K562 (cell line): ENCODE data around the gene SETDB1. TPM values are rescaled to one million over a fixed set of nuclear protein-coding genes. Genes with fewer than 3 reads are reported as not detected.

Experiments used
- DLX4 ChIP-seq: fragments of 250-450 bp; sonication (Bioruptor Pico); IDR thresholded peaks from 2 replicates; pipeline ENCODE4 v1.6.1; 2021; ENCODE audit warnings: mild to moderate bottlenecking
- KDM4B ChIP-seq, 2 experiments: fragments of 450-650 bp in 1 of 2; sonication (generic) in 1 of 2; IDR thresholded peaks; 2 replicates each; pipeline ENCODE4 v1.6.1; 2016 to 2017; ENCODE audit warnings: borderline replicate concordance in 2 of 2, antibody characterized with exemption in 1 of 2, low read depth in 1 of 2, mild to moderate bottlenecking in 1 of 2
- MGA ChIP-seq: fragments of 450-650 bp; IDR thresholded peaks from 2 replicates; pipeline ENCODE4 v1.6.1; 2016; ENCODE audit warnings: mild to moderate bottlenecking, moderate library complexity
- MNT ChIP-seq, 2 experiments: fragments of 450-650 bp; conservative IDR thresholded peaks; 2 replicates each; pipeline ENCODE4 v1.6.1; 2017; ENCODE audit warnings: mild to moderate bottlenecking in 2 of 2, moderate library complexity in 2 of 2
- NCOA4 ChIP-seq: fragments of 450-650 bp; IDR thresholded peaks from 2 replicates; pipeline ENCODE4 v1.6.1; 2018; ENCODE audit warnings: mild to moderate bottlenecking; ENCODE audit not compliant: partially characterized antibody
- NEUROD1 ChIP-seq: fragments of 150-350 bp; IDR thresholded peaks from 2 replicates; pipeline ENCODE4 v1.6.1; 2014; ENCODE audit warnings: borderline replicate concordance, low read length, low read depth; ENCODE audit not compliant: partially characterized antibody
- SRSF9 ChIP-seq: fragments of 200-400 bp; formaldehyde crosslinking; IDR thresholded peaks from 2 replicates; pipeline ENCODE4 v1.6.1; 2017; ENCODE audit warnings: low read depth, low read length, borderline replicate concordance
- TCF15 ChIP-seq: fragments of 250-450 bp; sonication (Bioruptor Pico); IDR thresholded peaks from 2 replicates; pipeline ENCODE4 v1.8.0; 2022; ENCODE audit warnings: moderate library complexity, mild to moderate bottlenecking, inconsistent platforms
- polyA plus RNA-seq, 8 experiments: library from polyadenylated mRNA; depleted of rRNA in 4 of 8; stranded (reverse) in 5 of 8; unstranded in 3 of 8; fragments of >200 nt; fragmentation: Nextera tagmentation in 2 of 8; fragmentation: Illumina TruSeq in 1 of 8; extraction: Ambion mirVana in 2 of 8; extraction: Trizol in 1 of 8; gene quantifications; 2 replicates each; pipeline versions ENCODE4 v1.2.1 to v1.2.3, GENCODE V29; 2011 to 2014; ENCODE audit warnings: inconsistent platforms in 1 of 8, missing spikeins in 1 of 8
- total RNA-seq, 7 experiments: library from RNA; depleted of rRNA in 6 of 7; stranded (reverse); fragments of >200 nt in 6 of 7; fragmentation: Illumina TruSeq in 2 of 7; extraction: Trizol in 2 of 7; gene quantifications; 2 replicates each; pipeline versions ENCODE4 v1.2.1 to v1.2.3, GENCODE V29; 2011 to 2021; ENCODE audit warnings: low replicate concordance in 1 of 7
- TF ChIP-seq, protein P1 (sequence below), 2 experiments: fragments of 450-650 bp in 1 of 2; sonication (generic) in 1 of 2; formaldehyde crosslinking; conservative IDR thresholded peaks; 2 replicates each; pipeline versions ENCODE4 v1.4.0 to v1.8.1; 2020 to 2022; ENCODE audit warnings: mild to moderate bottlenecking in 1 of 2, missing genetic modification reagents in 1 of 2

SETDB1 gene
- total and polyA plus RNA-seq, 9 of the 15 experiments (the other 6 are each of a cell fraction or from before 2014, with no cell fraction given): 21.5 to 64.4 (median 42.0) TPM

DNA sequence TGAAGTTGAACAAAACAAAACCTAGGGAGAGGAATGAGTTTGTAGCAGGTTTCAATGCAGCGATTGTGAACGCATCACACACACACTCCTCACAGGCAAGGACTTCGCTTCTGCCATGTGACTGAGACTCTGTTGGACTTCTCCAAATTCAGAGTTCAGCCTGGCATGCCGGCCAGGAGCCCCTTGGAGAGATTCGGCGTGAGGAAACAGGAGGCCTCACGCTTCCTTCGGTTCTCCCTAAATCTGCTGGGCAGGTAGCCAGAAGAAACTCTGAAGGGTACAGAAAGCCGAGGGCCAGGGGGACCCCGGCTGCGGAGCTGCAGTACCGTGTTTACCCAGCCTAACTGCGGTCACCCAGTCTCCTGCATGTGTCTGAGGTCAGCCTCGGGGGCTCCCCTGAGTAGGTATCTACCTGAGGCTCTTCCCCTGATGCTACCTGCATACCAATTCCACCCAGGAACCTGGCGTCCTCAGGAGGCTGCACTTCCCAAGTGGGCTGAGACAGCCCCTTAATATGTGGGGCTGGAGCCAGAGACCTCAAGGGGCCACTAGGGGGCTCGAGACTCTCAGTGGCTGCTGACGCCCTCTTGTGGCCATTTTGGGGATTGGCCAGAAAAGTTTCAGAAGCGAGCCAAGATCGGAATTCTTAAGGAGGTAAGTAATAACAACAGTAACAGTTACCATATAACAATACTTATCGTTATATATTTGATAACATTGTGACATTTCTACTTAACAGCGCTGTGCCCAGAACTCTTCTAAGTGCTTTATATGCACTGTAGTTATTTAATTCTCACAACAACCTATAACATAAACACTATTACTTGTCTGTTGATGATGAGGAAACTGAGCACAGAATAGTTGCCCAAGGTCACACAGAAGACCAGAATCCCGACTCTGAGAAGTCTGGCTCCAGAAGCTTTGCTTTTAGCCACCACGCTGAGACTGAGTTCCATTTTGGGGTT is 53.2 kb downstream of the SETDB1 start (continued):
- TF ChIP-seq DLX4 (CRISPR knock-in tag) (no peak), MNT (conservative IDR thresholded peaks at IDR 0.05) (no peak; a peak in 1 of 4 replicates), NEUROD1 (peak; percentile 18), NCOA4 (no peak), KDM4B (IDR thresholded peaks at IDR 0.05; ENCODE audit: borderline replicate concordance in 2 of 2, low read depth in 1 of 2) (no peak), TCF15 (CRISPR knock-in tag) (peak; percentile 36; the same call in 1 of the 2 replicates), SRSF9 (no peak), MGA (0 out of 2 replicates have a peak, but pooled peaks have one; percentile 44)
- TF ChIP-seq, protein P1, sequence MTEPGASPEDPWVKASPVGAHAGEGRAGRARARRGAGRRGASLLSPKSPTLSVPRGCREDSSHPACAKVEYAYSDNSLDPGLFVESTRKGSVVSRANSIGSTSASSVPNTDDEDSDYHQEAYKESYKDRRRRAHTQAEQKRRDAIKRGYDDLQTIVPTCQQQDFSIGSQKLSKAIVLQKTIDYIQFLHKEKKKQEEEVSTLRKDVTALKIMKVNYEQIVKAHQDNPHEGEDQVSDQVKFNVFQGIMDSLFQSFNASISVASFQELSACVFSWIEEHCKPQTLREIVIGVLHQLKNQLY (CRISPR knock-in tag; conservative IDR thresholded peaks at IDR 0.05): no peak
